Kidney (tissue), 14 donors: Measurements from ENCODE around the gene RRM2. TPM values are rescaled to one million over a fixed set of nuclear protein-coding genes. Genes with fewer than 3 reads are reported as not detected.

Experiments
- DNase-seq, 5 donors: peaks; one replicate each; pipeline ENCODE4 v3.0.0-alpha.2; 2013 to 2020
- FAIRE-seq: peaks from 2 replicates; lab custom pipeline; 2012; peaks lifted over from hg19 to GRCh38; lab: Jason Lieb, UNC
- H3K27ac ChIP-seq, 2 donors: one replicate each; pipeline ENCODE4 v1.7.0; 2013; ENCODE audit warnings: low read depth in 2 of 2, low read length in 2 of 2, inconsistent platforms in 1 of 2
- H3K27me3 ChIP-seq: one replicate; pipeline ENCODE4 v1.7.1; 2013; ENCODE audit warnings: low read length, inconsistent platforms; ENCODE audit not compliant: control insufficient read depth, insufficient read depth
- H3K36me3 ChIP-seq, 3 donors: one replicate each; pipeline versions ENCODE4 v1.7.0 to v1.7.1; 2013; ENCODE audit warnings: low read length in 3 of 3, control low read depth in 1 of 3, inconsistent platforms in 1 of 3; ENCODE audit not compliant: insufficient read depth in 3 of 3, control insufficient read depth in 2 of 3
- H3K4me1 ChIP-seq, 3 donors: one replicate each; pipeline versions ENCODE4 v1.7.0 to v1.7.1; 2013; ENCODE audit warnings: low read length in 3 of 3, inconsistent platforms in 1 of 3, low read depth in 1 of 3; ENCODE audit not compliant: control insufficient read depth in 2 of 3, insufficient read depth in 2 of 3
- H3K4me3 ChIP-seq, 3 donors: one replicate each; pipeline versions ENCODE4 v1.7.0 to v1.8.1; 2013; ENCODE audit warnings: low read length in 3 of 3, control low read depth in 1 of 3, inconsistent platforms in 1 of 3
- H3K9ac ChIP-seq, 3 donors: one replicate each; pipeline versions ENCODE4 v1.7.0 to v1.7.1; 2013; ENCODE audit warnings: low read length in 3 of 3, control low read depth in 1 of 3, inconsistent platforms in 1 of 3
- H3K9me3 ChIP-seq, 3 donors: one replicate each; pipeline versions ENCODE4 v1.7.0 to v1.7.1; 2013; ENCODE audit warnings: low read length in 3 of 3, control low read depth in 1 of 3, inconsistent platforms in 1 of 3; ENCODE audit not compliant: control insufficient read depth in 2 of 3, insufficient read depth in 1 of 3
- CTCF ChIP-seq: IDR thresholded peaks from 3 replicates; pipeline ENCODE4 v1.5.1; 2012; ENCODE audit warnings: mild to moderate bottlenecking, moderate library complexity, borderline replicate concordance; ENCODE audit not compliant: insufficient read depth; ENCODE audit errors: extremely low read depth
- intact Hi-C: fragments of 100-400 bp; cut with DNase I; formaldehyde crosslinking; loops from one replicate; pipeline ENCODE4 v1.11.1; 2022
- polyA plus RNA-seq: library from polyadenylated mRNA; stranded (reverse); fragments of 350-450 nt; fragmentation: Illumina TruSeq; extraction: RNeasy Lipid Tissue Mini Kit (QIAGEN cat#74804); gene quantifications from one replicate; pipeline ENCODE4 v1.2.3, GENCODE V29; 2014; ENCODE audit warnings: low read depth, low replicate concordance; ENCODE audit not compliant: insufficient read depth
- total RNA-seq: library from RNA; stranded (reverse); fragmentation: NEBNext Ultra II Directional; extraction: Animal tissue kit (Norgen Biotek cat#: 25700); gene quantifications from one replicate; pipeline ENCODE4 v1.2.1, GENCODE V29; 2021
- donor health status: control.
- donor health status: control.
- donor health status: control.
- donor health status: control.
- donor health status: control.
- donor health status: DM: yes; HTN: yes; CAD: no.
- donor health status: Normal renal cell carcinoma (clear cell type).

The RRM2 gene
- total and polyA plus RNA-seq, 2 donors from 2014 or later: 3.6 to 5.5 TPM

GRCh38 chr2:10095175-10095574, 27.4 kb upstream of the RRM2 start:
- Histone ChIP-seq H3K36me3 (no peaks in the 10 kb centered on the region), H3K4me3 (no peak overlapping the region), H3K9ac (no peak overlapping the region), H3K4me1 (peaks cover 0 to 10% (median 8%) of the 10 kb centered on the region in 3 donors), H3K27me3 (peaks cover 2% of the 10 kb centered on the region), H3K9me3 (no peaks in the 10 kb centered on the region), H3K27ac (no peak overlapping the region)
- intact Hi-C loops: no loop called here
- no peak for TF ChIP-seq CTCF
- FAIRE-seq (no peak), DNase-seq (peak in 1 of 5 donors; percentile 44)

- FAIRE-seq (no peak), DNase-seq (no peak)
- no peak for TF ChIP-seq CTCF
- Histone ChIP-seq H3K4me3 (no peak overlapping the region), H3K36me3 (no peaks in the 10 kb centered on the region), H3K9me3 (no peaks in the 10 kb centered on the region), H3K27ac (no peak overlapping the region), H3K27me3 (no peaks in the 10 kb centered on the region), H3K9ac (no peak overlapping the region), H3K4me1 (peaks cover 0 to 10% (median 5%) of the 10 kb centered on the region in 3 donors)
- intact Hi-C loops: no loop called here
Observed at GRCh38 chr2:10096641-10097040, 25.9 kb upstream of the RRM2 start.

- intact Hi-C loops: no loop called here
- DNase-seq: peak in 4 of 5 donors; percentile 35 to 85 (median 70)
- H3K27me3 ChIP-seq: no peaks in the 10 kb centered on the region
Observed at GRCh38 chr2:10097352-10098148, 25.0 kb upstream of the RRM2 start.

More at GRCh38 chr2:10097352-10098148, 25.0 kb upstream of the RRM2 start:
- Histone ChIP-seq H3K27ac (no peak overlapping the region), H3K9me3 (no peaks in the 10 kb centered on the region), H3K9ac (no peak overlapping the region), H3K36me3 (no peaks in the 10 kb centered on the region), H3K4me3 (no peak overlapping the region), H3K4me1 (peaks cover 0 to 10% (median 5%) of the 10 kb centered on the region in 3 donors)
- TF ChIP-seq CTCF: peak; percentile 86
- no peak for FAIRE-seq
